Heart left ventricle (tissue), 16 donors: ENCODE results near the gene SLC44A1. TPM values are rescaled to one million over a fixed set of nuclear protein-coding genes. Genes with fewer than 3 reads are reported as not detected.

Experiments used
- ATAC-seq, 4 donors: fragments of 200-7000 bp; cut with Tn5 transposase; one replicate each; pipeline ENCODE4 v1.9.1; 2020 to 2022; ENCODE audit warnings: moderate library complexity in 4 of 4, mild to moderate bottlenecking in 3 of 4, moderate number of reproducible peaks in 1 of 4
- DNase-seq, 5 donors: peaks; one replicate each; pipeline ENCODE4 v3.0.0-alpha.2; 2020
- H3K27ac ChIP-seq, 12 donors: fragments of 200-600 bp; sonication (generic) in 4 of 12; one replicate each; pipeline versions ENCODE4 v1.5.0 to v1.8.0; 2016 to 2022; ENCODE audit warnings: mild to moderate bottlenecking in 2 of 12
- H3K27me3 ChIP-seq, 9 donors: fragments of 200-600 bp; sonication (generic) in 2 of 9; one replicate each; pipeline versions ENCODE4 v1.5.1 to v1.8.0; 2016 to 2022; ENCODE audit warnings: mild to moderate bottlenecking in 3 of 9
- H3K36me3 ChIP-seq, 9 donors: fragments of 200-600 bp; sonication (generic) in 2 of 9; one replicate each; pipeline versions ENCODE4 v1.5.0 to v1.8.0; 2018 to 2022; ENCODE audit warnings: mild to moderate bottlenecking in 2 of 9
- H3K4me1 ChIP-seq, 12 donors: fragments of 200-600 bp; sonication (generic) in 4 of 12; one replicate each; pipeline versions ENCODE4 v1.5.0 to v1.8.0; 2016 to 2022; ENCODE audit warnings: mild to moderate bottlenecking in 3 of 12
- H3K4me3 ChIP-seq, 12 donors: fragments of 200-600 bp; sonication (generic) in 4 of 12; one replicate each; pipeline versions ENCODE4 v1.5.0 to v1.8.0; 2017 to 2022; ENCODE audit warnings: mild to moderate bottlenecking in 9 of 12, moderate library complexity in 4 of 12
- H3K9me3 ChIP-seq, 12 donors: fragments of 200-600 bp; sonication (generic) in 4 of 12; one replicate each; pipeline versions ENCODE4 v1.5.0 to v1.8.0; 2016 to 2022; ENCODE audit warnings: mild to moderate bottlenecking in 1 of 12
- POLR2A ChIP-seq, 2 donors: fragments of 450-650 bp; IDR thresholded peaks; one replicate each; pipeline ENCODE4 v1.6.1; 2017; ENCODE audit warnings: antibody characterized with exemption in 2 of 2, mild to moderate bottlenecking in 2 of 2, moderate library complexity in 2 of 2
- WGBS, 4 donors: extraction: QIAGEN DNeasy Blood & Tissue Kit in 2 of 4; methylation state at CpG; one replicate each; pipeline versions ENCODE4 v1.1.5 to v1.1.7; 2013 to 2018; 5-methylcytosine and 5-hydroxymethylcytosine counted together
- intact Hi-C, 10 donors: fragments of 100-400 bp; cut with DNase I; formaldehyde crosslinking; loops; one replicate each; pipeline versions ENCODE4 v1.11.1 to v1.14.2; 2022
- polyA plus RNA-seq, 2 donors: library from polyadenylated mRNA; stranded (reverse); fragments of 200-250 nt; gene quantifications; one replicate each; pipeline ENCODE4 v1.2.3, GENCODE V29; 2013
- total RNA-seq, 9 donors: library from RNA; depleted of rRNA in 2 of 9; stranded (reverse); fragments of >200 nt in 2 of 9; fragmentation: NEBNext Ultra II Directional in 3 of 9; extraction: Animal tissue kit (Norgen Biotek cat#: 25700) in 3 of 9; gene quantifications; one replicate each; pipeline versions ENCODE4 v1.1.0 to v1.2.4, GENCODE V29; 2016 to 2023
- TF ChIP-seq, protein P1 (sequence below), 12 donors: fragments of 200-600 bp; sonication (generic) in 4 of 12; IDR thresholded peaks; one replicate each; pipeline versions ENCODE4 v1.5.0 to v1.8.0; 2018 to 2022; ENCODE audit warnings: antibody characterized with exemption in 12 of 12, mild to moderate bottlenecking in 5 of 12
- donor health status: ischemic (EF 13 %, LVEDD 7.1; RV severe dilation, severe dysfunction).
- donor health status: healthy with polysubstance abuse.
- donor health status: DM: no; HTN: yes; CAD: no.
- donor health status: DM: no; HTN: no; CAD: no.
- donor health status: ischemic (EF 25% LVEDD 6.9; RV normal size, moderate dysfunction).
- donor health status: ischemic (EF 25% LVEDD 5.7; RV mildly dilated, moderate dysfunction).
- donor health status: healthy.
- donor health status: DM: yes; HTN: yes; CAD: no.
- donor health status: ischemic (EF 35%, LVEDD 5.7; RV mildly dilated, moderate dysfunction).
- donor health status: nonischemic (EF 11% LVEDD 7.7; RV severe dilation, severe dysfunction).
- donor health status: DM: yes; HTN: yes; CAD: no.
- donor health status: PGD.
- donor health status: ischemic (EF 29% LVEDD 5.4; RV normal size, mild dysfunction).
- donor health status: nonischemic (EF 23%, LVEDD 6.1; RV moderate dilation, normal function).

SLC44A1 gene
- total and polyA plus RNA-seq, 11 donors, result 5.1 to 29.4 (median 21.3) TPM

DNA sequence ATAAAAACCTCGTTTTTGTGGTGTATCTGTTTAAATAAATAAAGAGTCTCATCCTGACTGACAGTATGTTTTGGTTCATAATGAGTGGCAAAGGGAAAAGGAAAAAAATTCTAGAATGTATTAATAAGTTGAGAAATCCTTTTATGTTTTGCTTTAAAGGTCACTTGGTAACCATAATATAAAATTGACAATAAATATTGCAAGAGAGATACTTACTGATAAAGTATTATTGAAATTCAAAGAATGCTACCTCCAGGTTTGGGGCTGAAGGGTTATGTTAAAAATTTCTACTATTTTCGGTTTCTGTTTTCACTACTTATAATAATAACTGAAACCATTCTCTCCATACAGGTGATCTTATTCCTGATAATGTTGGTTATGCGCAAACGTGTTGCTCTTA lies 118.0 kb downstream of the SLC44A1 start:
- H3K27me3 ChIP-seq, result no peaks in the 10 kb centered on the region
- 88 to 93% (median 90%) methylated on average over 4 of the region's 4 CpGs for WGBS, 4 donors
- no peak overlapping the region for H3K27ac ChIP-seq
- TF ChIP-seq, protein P1, sequence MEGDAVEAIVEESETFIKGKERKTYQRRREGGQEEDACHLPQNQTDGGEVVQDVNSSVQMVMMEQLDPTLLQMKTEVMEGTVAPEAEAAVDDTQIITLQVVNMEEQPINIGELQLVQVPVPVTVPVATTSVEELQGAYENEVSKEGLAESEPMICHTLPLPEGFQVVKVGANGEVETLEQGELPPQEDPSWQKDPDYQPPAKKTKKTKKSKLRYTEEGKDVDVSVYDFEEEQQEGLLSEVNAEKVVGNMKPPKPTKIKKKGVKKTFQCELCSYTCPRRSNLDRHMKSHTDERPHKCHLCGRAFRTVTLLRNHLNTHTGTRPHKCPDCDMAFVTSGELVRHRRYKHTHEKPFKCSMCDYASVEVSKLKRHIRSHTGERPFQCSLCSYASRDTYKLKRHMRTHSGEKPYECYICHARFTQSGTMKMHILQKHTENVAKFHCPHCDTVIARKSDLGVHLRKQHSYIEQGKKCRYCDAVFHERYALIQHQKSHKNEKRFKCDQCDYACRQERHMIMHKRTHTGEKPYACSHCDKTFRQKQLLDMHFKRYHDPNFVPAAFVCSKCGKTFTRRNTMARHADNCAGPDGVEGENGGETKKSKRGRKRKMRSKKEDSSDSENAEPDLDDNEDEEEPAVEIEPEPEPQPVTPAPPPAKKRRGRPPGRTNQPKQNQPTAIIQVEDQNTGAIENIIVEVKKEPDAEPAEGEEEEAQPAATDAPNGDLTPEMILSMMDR (IDR thresholded peaks at IDR 0.05), result no peak
- TF ChIP-seq POLR2A (IDR thresholded peaks at IDR 0.05), result no peak
- intact Hi-C loops, result no loop called here
- no peak overlapping the region for H3K4me3 ChIP-seq
- no peaks in the 10 kb centered on the region for H3K4me1 ChIP-seq
- DNase-seq (no peak), ATAC-seq (no peak)
- peaks cover 0 to 98% (median 48%) of the 10 kb centered on the region in 9 donors for H3K36me3 ChIP-seq
- no peaks in the 10 kb centered on the region for H3K9me3 ChIP-seq

DNA sequence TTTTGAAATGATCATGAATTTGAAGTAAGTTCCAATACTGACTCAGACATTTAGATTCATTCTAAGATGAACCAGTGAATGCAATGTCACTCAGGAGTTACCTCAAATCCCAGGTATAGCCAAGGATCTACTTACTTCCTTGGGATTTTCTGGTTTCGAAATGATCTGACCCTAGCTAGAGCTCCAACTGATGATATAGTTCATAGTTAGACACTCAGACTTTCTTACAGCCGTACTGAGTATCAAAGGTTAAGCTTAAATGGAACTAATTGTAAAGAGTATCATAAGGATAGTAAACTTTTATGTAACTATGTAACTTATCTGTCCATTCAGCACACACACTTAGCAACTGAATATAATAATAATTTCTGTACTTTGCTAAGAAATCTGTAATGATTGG lies 119.4 kb downstream of the SLC44A1 start:
- H3K36me3 ChIP-seq, result peaks cover 0 to 98% (median 56%) of the 10 kb centered on the region in 9 donors
- no peak overlapping the region for H3K27ac ChIP-seq
- H3K4me3 ChIP-seq, result no peak overlapping the region
- H3K4me1 ChIP-seq, result no peaks in the 10 kb centered on the region
- 97 to 98% (median 98%) methylated on average over 2 of the region's 2 CpGs for WGBS, 4 donors
- no peaks in the 10 kb centered on the region for H3K9me3 ChIP-seq
- H3K27me3 ChIP-seq, result no peaks in the 10 kb centered on the region
- intact Hi-C loops, result no loop called here
- DNase-seq, result no peak
- TF ChIP-seq, protein P1 (IDR thresholded peaks at IDR 0.05), result no peak
- TF ChIP-seq POLR2A (IDR thresholded peaks at IDR 0.05), result no peak
- ATAC-seq, result no peak

DNA sequence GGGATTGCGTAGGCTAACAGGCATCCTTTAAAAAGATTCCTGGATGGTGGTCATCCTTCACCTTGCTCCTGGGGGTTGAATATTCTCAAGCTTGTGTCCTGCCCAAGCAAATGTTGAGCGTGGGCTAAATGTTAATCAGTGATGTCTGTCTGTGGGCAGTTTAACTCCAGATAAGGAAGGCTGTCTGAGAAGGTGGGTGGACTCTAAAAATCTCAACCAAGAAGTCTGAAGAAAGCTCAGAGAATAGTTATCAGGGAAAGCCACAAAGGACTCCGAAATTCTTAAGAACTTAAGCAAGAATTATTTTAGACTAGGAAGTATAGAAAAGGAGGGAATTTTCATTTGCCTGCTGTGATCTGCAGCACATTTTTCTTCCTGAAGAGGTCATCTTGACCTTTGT lies 125.5 kb downstream of the SLC44A1 start:
- no peaks in the 10 kb centered on the region for H3K9me3 ChIP-seq
- no peak for TF ChIP-seq POLR2A (IDR thresholded peaks at IDR 0.05)
- TF ChIP-seq, protein P1 (IDR thresholded peaks at IDR 0.05), result no peak
- no peaks in the 10 kb centered on the region for H3K27me3 ChIP-seq
- no peaks in the 10 kb centered on the region for H3K4me1 ChIP-seq
- H3K27ac ChIP-seq, result no peak overlapping the region
- no peak for DNase-seq
- H3K4me3 ChIP-seq, result no peak overlapping the region
- WGBS, 4 donors, result 79 to 89% (median 84%) methylated on average over 3 of the region's 3 CpGs
- intact Hi-C loops, result no loop called here
- peaks cover 0 to 70% (median 36%) of the 10 kb centered on the region in 9 donors for H3K36me3 ChIP-seq
- ATAC-seq, result no peak

DNA sequence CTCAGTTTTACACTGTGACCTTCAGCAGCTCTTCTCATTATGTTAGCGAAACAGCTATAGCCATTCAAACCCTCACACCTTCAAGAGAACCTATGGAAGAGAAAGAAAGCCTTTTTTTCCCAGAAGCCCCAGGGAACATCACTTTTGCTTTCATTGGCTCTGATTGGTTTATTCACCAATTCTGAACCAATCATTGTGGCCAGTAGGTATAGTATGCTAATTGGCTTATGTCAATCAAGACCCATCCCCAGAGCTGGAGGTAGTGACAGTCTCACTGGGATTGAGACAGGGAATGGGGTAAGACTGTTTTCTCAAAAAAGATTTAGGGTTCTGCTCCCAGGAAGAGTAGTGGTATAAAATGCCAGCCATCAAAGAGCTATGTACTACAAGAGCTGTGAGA lies 129.3 kb downstream of the SLC44A1 start:
- H3K4me3 ChIP-seq, result no peak overlapping the region
- 99 to 100% (median 100%) methylated on average over 1 of the region's 1 CpG for WGBS, 4 donors
- no peak for TF ChIP-seq POLR2A (IDR thresholded peaks at IDR 0.05)
- TF ChIP-seq, protein P1 (IDR thresholded peaks at IDR 0.05), result no peak
- DNase-seq, result no peak
- H3K27ac ChIP-seq, result no peak overlapping the region
- no peak for ATAC-seq
- no peaks in the 10 kb centered on the region for H3K27me3 ChIP-seq
- peaks cover 0 to 58% (median 36%) of the 10 kb centered on the region in 9 donors for H3K36me3 ChIP-seq
- intact Hi-C loops, result no loop called here
- no peaks in the 10 kb centered on the region for H3K4me1 ChIP-seq
- no peaks in the 10 kb centered on the region for H3K9me3 ChIP-seq
